Heart left ventricle (tissue), 13 donors: ENCODE measurements around the gene CDH13.

ENCODE experiments used
- CTCF ChIP-seq, 12 donors: fragments of 200-600 bp; sonication (generic) in 4 of 12; IDR thresholded peaks; one replicate each; pipeline versions ENCODE4 v1.5.0 to v1.8.0; 2018 to 2022; ENCODE audit warnings: antibody characterized with exemption in 12 of 12, mild to moderate bottlenecking in 5 of 12
- POLR2A ChIP-seq, 2 donors: fragments of 450-650 bp; IDR thresholded peaks; one replicate each; pipeline ENCODE4 v1.6.1; 2017; ENCODE audit warnings: antibody characterized with exemption in 2 of 2, mild to moderate bottlenecking in 2 of 2, moderate library complexity in 2 of 2
- donor health status: ischemic (EF 13 %, LVEDD 7.1; RV severe dilation, severe dysfunction).
- donor health status: DM: no; HTN: yes; CAD: no.
- donor health status: DM: no; HTN: no; CAD: no.
- donor health status: ischemic (EF 25% LVEDD 6.9; RV normal size, moderate dysfunction).
- donor health status: ischemic (EF 25% LVEDD 5.7; RV mildly dilated, moderate dysfunction).
- donor health status: ischemic (EF 35%, LVEDD 5.7; RV mildly dilated, moderate dysfunction).
- donor health status: nonischemic (EF 11% LVEDD 7.7; RV severe dilation, severe dysfunction).
- donor health status: DM: yes; HTN: yes; CAD: no.
- donor health status: PGD.
- donor health status: ischemic (EF 29% LVEDD 5.4; RV normal size, mild dysfunction).
- donor health status: nonischemic (EF 23%, LVEDD 6.1; RV moderate dilation, normal function).

DNA sequence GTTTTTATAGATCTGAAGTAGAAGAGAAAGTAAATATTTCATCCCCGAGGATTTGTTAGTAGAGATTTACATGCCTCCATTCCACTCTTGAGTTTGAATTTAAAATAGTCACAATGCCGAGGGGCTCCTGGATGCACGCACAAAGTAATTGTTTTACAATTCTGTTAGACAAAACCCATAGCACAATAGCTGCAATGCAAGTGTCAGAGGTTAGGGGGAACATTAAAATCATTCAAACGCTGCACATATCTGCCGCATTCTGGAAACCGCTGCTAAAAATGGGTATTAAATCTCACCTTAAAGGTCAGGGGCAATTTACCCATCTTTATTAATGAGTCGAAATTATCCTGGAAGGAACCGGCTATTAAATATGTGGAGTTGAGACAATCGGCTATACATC is 652.5 kb downstream of the CDH13 start:
- no peak for TF ChIP-seq POLR2A (IDR thresholded peaks at IDR 0.05)
- TF ChIP-seq CTCF (IDR thresholded peaks at IDR 0.05) = no peak
